Psoas muscle (tissue), 8 donors: ENCODE results near the gene ROPN1L. TPM values are rescaled to one million over a fixed set of nuclear protein-coding genes. Genes with fewer than 3 reads are reported as not detected.
A peak's percentile ranks its signal among the peaks of the same experiment; 100 is the strongest.

Experiments used
- ATAC-seq, 4 donors: fragments of 200-7000 bp; cut with Tn5 transposase; one replicate each; pipeline ENCODE4 v1.9.1; 2020; ENCODE audit warnings: moderate library complexity in 3 of 4, mild to moderate bottlenecking in 2 of 4
- DNase-seq, 2 donors: peaks; one replicate each; pipeline ENCODE4 v3.0.0-alpha.2; 2020
- H3K27ac ChIP-seq: fragments of 200-600 bp; one replicate; pipeline ENCODE4 v1.8.0; 2022
- H3K27me3 ChIP-seq, 3 donors: fragments of 200-600 bp in 1 of 3; one replicate each; pipeline versions ENCODE4 v1.6.1 to v1.8.0; 2013 to 2022; ENCODE audit warnings: low read length in 2 of 3, mild to moderate bottlenecking in 2 of 3, moderate library complexity in 1 of 3; ENCODE audit not compliant: insufficient read depth in 3 of 3
- H3K36me3 ChIP-seq, 2 donors: fragments of 200-600 bp in 1 of 2; one replicate each; pipeline versions ENCODE4 v1.6.1 to v1.8.0; 2013 to 2022; ENCODE audit warnings: low read depth in 1 of 2, mild to moderate bottlenecking in 1 of 2, moderate library complexity in 1 of 2; ENCODE audit not compliant: insufficient read depth in 1 of 2
- H3K4me1 ChIP-seq: fragments of 200-600 bp; one replicate; pipeline ENCODE4 v1.8.0; 2022
- H3K4me3 ChIP-seq: fragments of 200-600 bp; one replicate; pipeline ENCODE4 v1.8.0; 2022; ENCODE audit warnings: mild to moderate bottlenecking
- H3K9me3 ChIP-seq: fragments of 200-600 bp; one replicate; pipeline ENCODE4 v1.8.0; 2022
- CTCF ChIP-seq: fragments of 200-600 bp; IDR thresholded peaks from one replicate; pipeline ENCODE4 v1.8.0; 2022; ENCODE audit warnings: antibody characterized with exemption
- WGBS, 3 donors: extraction: QIAGEN DNeasy Blood & Tissue Kit; methylation state at CpG; one replicate each; pipeline versions ENCODE4 v1.1.6 to v1.1.7; 2013; 5-methylcytosine and 5-hydroxymethylcytosine counted together
- intact Hi-C, 2 donors: fragments of 100-400 bp; cut with DNase I; formaldehyde crosslinking; loops; one replicate each; pipeline versions ENCODE4 v1.11.0 to v1.14.2; 2022
- polyA plus RNA-seq, 3 donors: library from polyadenylated mRNA; stranded (reverse); fragments of 200-250 nt; gene quantifications; one replicate each; pipeline ENCODE4 v1.2.3, GENCODE V29; 2013
- total RNA-seq, 4 donors: library from RNA; stranded (reverse); fragmentation: NEBNext Ultra II Directional in 2 of 4; extraction: Animal tissue kit (Norgen Biotek cat#: 25700) in 2 of 4; gene quantifications; one replicate each; pipeline versions ENCODE4 v1.2.1 to v1.2.4, GENCODE V29; 2021 to 2023
- donor health status: healthy with polysubstance abuse.
- donor health status: DM: no; HTN: no; CAD: no; lungs with moderate emphysema.
- donor health status: Bipolar disorder and iron deficiency.
- donor health status: healthy.
- donor health status: DM: yes; HTN: yes; CAD: no.
- donor health status: DM: no; HTN: no; CAD: no.
- donor health status: DM: no; HTN: no; CAD: no.
- donor health status: DM: yes; HTN: yes; CAD: no.

Gene ROPN1L
- total and polyA plus RNA-seq, 7 donors, result 0.16 to 0.38 (median 0.25) TPM; not detected in 4

GRCh38 chr5:10452768-10453331 is 11.2 kb downstream of the ROPN1L start:
- TF ChIP-seq CTCF, result peak; percentile 73
- WGBS, 3 donors, result 63 to 65% (median 63%) methylated on average over 10 of the region's 10 CpGs

GRCh38 chr5:10453545-10453944 is 11.9 kb downstream of the ROPN1L start:
- Histone ChIP-seq H3K4me1 (no peaks in the 10 kb centered on the region), H3K27ac (no peak overlapping the region), H3K36me3 (no peaks in the 10 kb centered on the region), H3K27me3 (no peaks in the 10 kb centered on the region), H3K4me3 (no peak overlapping the region), H3K9me3 (no peaks in the 10 kb centered on the region)
- intact Hi-C loops, result loop anchor here (2.0 to 10.0 kb wide), 2 partner anchors 173 to 311 kb away; partner anchors contain the start of gene DAP (in 1 of the 2)
- TF ChIP-seq CTCF, result no peak
- no peak for DNase-seq
- no peak for ATAC-seq
- WGBS, 3 donors, result 83 to 86% (median 85%) methylated on average over 8 of the region's 8 CpGs

More at GRCh38 chr5:10452768-10453331, 11.2 kb downstream of the ROPN1L start:
- Histone ChIP-seq H3K4me3 (no peak overlapping the region), H3K27ac (no peak overlapping the region), H3K36me3 (no peaks in the 10 kb centered on the region), H3K9me3 (no peaks in the 10 kb centered on the region), H3K27me3 (no peaks in the 10 kb centered on the region), H3K4me1 (no peaks in the 10 kb centered on the region)
- ATAC-seq (peak; percentile 80 to 88 (median 86)), DNase-seq (no peak)
- intact Hi-C loops, result loop anchor here (2.0 to 10.0 kb wide), 2 partner anchors 174 to 312 kb away; partner anchors contain the start of gene DAP (in 1 of the 2)

DNA sequence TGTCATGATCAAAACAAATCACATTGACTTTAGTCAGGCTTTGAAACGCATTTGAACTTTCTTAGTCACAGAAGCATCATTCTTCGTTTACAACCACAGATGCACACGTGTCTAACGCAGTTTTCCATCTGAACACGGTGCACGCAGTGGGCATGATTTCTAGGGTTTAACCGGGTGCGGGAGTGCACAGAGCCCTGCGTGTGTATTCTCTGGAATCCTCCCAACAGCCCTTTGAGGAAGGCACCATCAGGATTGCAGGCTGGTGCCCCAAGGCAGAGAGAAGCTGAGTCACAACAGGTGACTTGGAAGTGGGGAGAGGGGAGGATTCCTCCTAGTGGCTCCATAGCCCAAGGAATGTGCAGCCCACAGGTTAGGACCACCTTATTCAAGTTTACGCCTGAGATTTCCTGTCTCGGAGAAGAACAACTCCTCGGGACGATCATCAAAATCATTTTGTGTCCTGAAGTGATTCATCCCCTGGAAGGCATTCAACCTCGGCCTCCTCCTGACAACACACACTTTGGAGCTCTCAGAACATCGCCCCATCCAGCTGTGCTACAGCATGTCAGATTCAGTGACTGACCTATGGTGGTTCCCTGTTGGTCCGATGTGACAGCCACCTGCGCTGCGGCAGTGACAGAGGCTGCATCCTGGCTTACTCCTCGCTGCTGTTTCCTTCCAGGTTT is 13.1 kb downstream of the ROPN1L start:
- peak in 1 of 4 donors; percentile 37 for ATAC-seq
- Histone ChIP-seq H3K27ac (no peak overlapping the region), H3K36me3 (no peaks in the 10 kb centered on the region), H3K4me1 (no peaks in the 10 kb centered on the region), H3K4me3 (no peak overlapping the region), H3K27me3 (no peaks in the 10 kb centered on the region), H3K9me3 (no peaks in the 10 kb centered on the region)
- no peak for TF ChIP-seq CTCF
- WGBS, 3 donors, result 74 to 81% (median 78%) methylated on average over 19 of the region's 19 CpGs
- intact Hi-C loops, result loop anchor here in 1 of 2 donors (1.0 to 10.0 kb wide), 2 partner anchors 175 to 310 kb away; partner anchors contain the start of gene DAP
- peak in 1 of 2 donors; percentile 34 for DNase-seq

DNA sequence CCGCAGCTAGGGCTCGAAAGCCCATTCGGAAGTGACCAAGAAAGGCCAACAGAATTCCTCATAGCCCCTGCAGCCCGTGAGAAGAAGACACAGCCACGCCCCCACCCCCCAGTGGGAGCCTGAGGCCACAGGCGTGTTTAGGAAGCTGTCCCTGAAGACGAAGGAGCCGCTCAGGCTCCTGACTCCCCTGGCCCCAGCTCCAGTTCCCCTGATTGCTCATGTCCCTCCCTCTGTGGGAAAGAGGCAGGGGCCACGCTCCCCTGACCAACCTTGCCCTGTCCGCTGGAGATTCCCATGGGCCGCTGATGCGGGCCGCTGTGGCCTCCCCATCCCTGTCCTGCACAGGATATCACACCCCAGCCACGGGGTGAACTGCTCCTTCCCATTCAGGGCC is 13.6 kb downstream of the ROPN1L start:
- DNase-seq, result no peak
- no peak for TF ChIP-seq CTCF
- intact Hi-C loops, result loop anchor here in 1 of 2 donors (10.0 kb wide), 1 partner anchor 310 kb away; the partner anchor contains the start of gene DAP
- Histone ChIP-seq H3K27ac (no peak overlapping the region), H3K4me3 (no peak overlapping the region), H3K36me3 (no peaks in the 10 kb centered on the region), H3K27me3 (no peaks in the 10 kb centered on the region), H3K9me3 (no peaks in the 10 kb centered on the region), H3K4me1 (no peaks in the 10 kb centered on the region)
- WGBS, 3 donors, result 69 to 79% (median 77%) methylated on average over 14 of the region's 14 CpGs
- ATAC-seq, result no peak
